GM04504 (cell line): Measurements from ENCODE around the gene IRAK2.

ENCODE experiments used
- DNase-seq: peaks from one replicate; pipeline ENCODE4 v3.0.0-alpha.2; 2012; ENCODE audit warnings: low read depth

The IRAK2 gene

GRCh38 chr3:10189557-10190354 lies 25.0 kb downstream of the IRAK2 start:
- DNase-seq: peak; percentile 29

- DNase-seq: peak; percentile 90
These were observed 28.4 kb downstream of the IRAK2 start for GRCh38 chr3:10192953-10193691.

GRCh38 chr3:10193692-10194327 lies 29.1 kb downstream of the IRAK2 start:
- no peak for DNase-seq

- DNase-seq: no peak
These were observed 29.8 kb downstream of the IRAK2 start for GRCh38 chr3:10194328-10195071.

GRCh38 chr3:10195366-10196089 lies 30.8 kb downstream of the IRAK2 start:
- no peak for DNase-seq

- no peak for DNase-seq
These were observed 31.8 kb downstream of the IRAK2 start for GRCh38 chr3:10196389-10197052.

- no peak for DNase-seq
These were observed 33.5 kb downstream of the IRAK2 start for GRCh38 chr3:10198226-10198625.

GRCh38 chr3:10198761-10199649 lies 34.3 kb downstream of the IRAK2 start:
- DNase-seq: no peak

GRCh38 chr3:10204921-10205320 lies 40.2 kb downstream of the IRAK2 start:
- no peak for DNase-seq

- peak; percentile 83 for DNase-seq
These were observed 40.9 kb downstream of the IRAK2 start for GRCh38 chr3:10205451-10206165.

- no peak for DNase-seq
These were observed 41.4 kb downstream of the IRAK2 start for GRCh38 chr3:10206166-10206511.

GRCh38 chr3:10213156-10213792 lies 48.6 kb downstream of the IRAK2 start:
- DNase-seq: no peak

GRCh38 chr3:10215578-10216368 lies 51.1 kb downstream of the IRAK2 start:
- no peak for DNase-seq

- no peak for DNase-seq
These were observed 52.6 kb downstream of the IRAK2 start for GRCh38 chr3:10217359-10217758.

- no peak for DNase-seq
These were observed 55.0 kb downstream of the IRAK2 start for GRCh38 chr3:10219737-10220136.

GRCh38 chr3:10223676-10224639 lies 59.2 kb downstream of the IRAK2 start:
- DNase-seq: no peak
